H1 (cell line): ENCODE measurements around the gene SEMA3A. TPM values are rescaled to one million over a fixed set of nuclear protein-coding genes. Genes with fewer than 3 reads are reported as not detected.

ENCODE experiments used
- CTCF ChIA-PET: fragments of 300-600 bp; sonication (Branson Sonifier 250); formaldehyde crosslinking; loops from one replicate; lab custom pipeline; 2021; ENCODE audit not compliant: partially characterized antibody; lab: Charles Lee
- POLR2A ChIA-PET: fragments of 300-600 bp; sonication (Branson Sonifier 250); formaldehyde crosslinking; loops from one replicate; lab custom pipeline; 2021; ENCODE audit warnings: inconsistent platforms; ENCODE audit not compliant: partially characterized antibody; lab: Charles Lee
- DNase-seq, 2 experiments: peaks; one replicate each; pipeline versions ENCODE4 v3.0.0 to v3.0.0-alpha.2; 2010 to 2022; ENCODE audit warnings: low spot score in 2 of 2, low read depth in 1 of 2, mixed read lengths in 1 of 2
- FAIRE-seq: peaks from 2 replicates; lab custom pipeline; 2011; peaks lifted over from hg19 to GRCh38; lab: Jason Lieb, UNC
- H2AFZ ChIP-seq: 2 replicates; pipeline ENCODE4 v1.8.1; 2012; ENCODE audit warnings: low read length, inconsistent platforms
- H2AK5ac ChIP-seq: 2 replicates; pipeline ENCODE4 v1.6.1; 2013; ENCODE audit warnings: low read depth, low read length
- H2BK120ac ChIP-seq: replicated peaks from 2 replicates; pipeline ENCODE3; 2013; ENCODE audit warnings: low read depth, low read length, inconsistent platforms
- H2BK12ac ChIP-seq: 2 replicates; pipeline ENCODE4 v1.6.1; 2013; ENCODE audit warnings: low read depth, low read length
- H2BK15ac ChIP-seq: 2 replicates; pipeline ENCODE4 v1.6.1; 2013; ENCODE audit warnings: low read length
- H2BK20ac ChIP-seq: 2 replicates; pipeline ENCODE4 v1.6.1; 2013; ENCODE audit warnings: low read length
- H2BK5ac ChIP-seq: 2 replicates; pipeline ENCODE4 v1.6.1; 2013; ENCODE audit warnings: low read depth, low read length
- H3K14ac ChIP-seq: 2 replicates; pipeline ENCODE4 v1.6.1; 2013; ENCODE audit warnings: inconsistent platforms; ENCODE audit not compliant: insufficient read length
- H3K18ac ChIP-seq: 2 replicates; pipeline ENCODE4 v1.6.1; 2013; ENCODE audit warnings: low read length; ENCODE audit errors: extremely low read depth
- H3K23ac ChIP-seq: 2 replicates; pipeline ENCODE4 v1.6.1; 2013; ENCODE audit warnings: inconsistent platforms; ENCODE audit not compliant: insufficient read length
- H3K23me2 ChIP-seq: 2 replicates; pipeline ENCODE4 v1.6.1; 2013; ENCODE audit warnings: low read depth, low read length
- H3K27ac ChIP-seq: 2 replicates; pipeline ENCODE4 v1.6.1; 2011; ENCODE audit warnings: low read depth, low read length, inconsistent platforms
- H3K27me3 ChIP-seq, 4 experiments: replicated peaks in 1 of 4; 1 replicate in 1 of 4; 2 replicates in 3 of 4; pipeline versions ENCODE4 v1.6.1 to v1.8.1; 2011 to 2013; ENCODE audit warnings: low read length in 3 of 4, mild to moderate bottlenecking in 3 of 4, inconsistent platforms in 2 of 4, mixed read lengths in 2 of 4, moderate library complexity in 1 of 4; ENCODE audit not compliant: control insufficient read depth in 3 of 4, insufficient read depth in 3 of 4; ENCODE audit errors: extremely low read depth in 1 of 4
- H3K36me3 ChIP-seq, 4 experiments: 2 replicates each; pipeline versions ENCODE4 v1.6.1 to v1.8.1; 2011 to 2013; ENCODE audit warnings: mild to moderate bottlenecking in 4 of 4, low read length in 3 of 4, moderate library complexity in 2 of 4, control low read depth in 1 of 4, inconsistent platforms in 1 of 4; ENCODE audit not compliant: insufficient read depth in 4 of 4, control insufficient read depth in 2 of 4
- H3K4ac ChIP-seq: replicated peaks from 2 replicates; pipeline ENCODE3; 2013; ENCODE audit warnings: low read length, low read depth, mixed read lengths, inconsistent platforms; ENCODE audit not compliant: insufficient read length
- H3K4me1 ChIP-seq, 4 experiments: replicated peaks in 1 of 4; 1 replicate in 1 of 4; 2 replicates in 3 of 4; pipeline versions ENCODE4 v1.6.1 to v1.8.1; 2011 to 2013; ENCODE audit warnings: low read length in 3 of 4, inconsistent platforms in 2 of 4, mixed read lengths in 1 of 4; ENCODE audit not compliant: insufficient read depth in 4 of 4, control insufficient read depth in 3 of 4
- H3K4me2 ChIP-seq, 2 experiments: 2 replicates each; pipeline versions ENCODE4 v1.6.1 to v1.8.1; 2011 to 2013; ENCODE audit warnings: low read depth in 2 of 2, low read length in 2 of 2, control low read depth in 1 of 2, inconsistent platforms in 1 of 2, mild to moderate bottlenecking in 1 of 2; ENCODE audit not compliant: insufficient read depth in 1 of 2
- H3K4me3 ChIP-seq, 4 experiments: fragments of 200-600, 300-600 bp in 1 of 4; sonication (generic), shearing (Covaris generic), sonication (Bioruptor Twin) in 1 of 4; 2 replicates each; pipeline versions ENCODE4 v1.5.1 to v1.8.1; 2011 to 2016; ENCODE audit warnings: low read length in 4 of 4, low read depth in 3 of 4, control low read depth in 2 of 4, inconsistent platforms in 2 of 4, mild to moderate bottlenecking in 2 of 4, mixed read lengths in 1 of 4, moderate library complexity in 1 of 4; ENCODE audit not compliant: insufficient read depth in 2 of 4; ENCODE audit errors: extremely low read depth in 1 of 4
- H3K56ac ChIP-seq: replicated peaks from 2 replicates; pipeline ENCODE3; 2013; ENCODE audit warnings: low read depth, mild to moderate bottlenecking, mixed read lengths, low read length, inconsistent platforms; ENCODE audit not compliant: insufficient read length
- H3K79me1 ChIP-seq: 2 replicates; pipeline ENCODE4 v1.6.1; 2013; ENCODE audit warnings: low read depth, low read length, control low read depth
- H3K79me2 ChIP-seq, 2 experiments: 2 replicates each; pipeline versions ENCODE4 v1.6.1 to v1.8.1; 2012 to 2013; ENCODE audit warnings: low read length in 2 of 2, mild to moderate bottlenecking in 2 of 2, inconsistent platforms in 1 of 2; ENCODE audit not compliant: insufficient read depth in 2 of 2, control insufficient read depth in 1 of 2
- H3K9ac ChIP-seq, 4 experiments: replicated peaks in 1 of 4; 1 replicate in 1 of 4; 2 replicates in 3 of 4; pipeline versions ENCODE4 v1.6.1 to v1.8.1; 2011 to 2013; ENCODE audit warnings: low read depth in 3 of 4, low read length in 3 of 4, control low read depth in 2 of 4, mild to moderate bottlenecking in 2 of 4, moderate library complexity in 2 of 4, inconsistent platforms in 1 of 4; ENCODE audit errors: extremely low read depth in 1 of 4
- H3K9me3 ChIP-seq, 2 experiments: 2 replicates each; pipeline versions ENCODE4 v1.6.1 to v1.8.1; 2012 to 2013; ENCODE audit warnings: mild to moderate bottlenecking in 2 of 2, moderate library complexity in 2 of 2, control low read depth in 1 of 2, inconsistent platforms in 1 of 2, low read depth in 1 of 2, low read length in 1 of 2, mixed read lengths in 1 of 2; ENCODE audit not compliant: insufficient read depth in 2 of 2
- H4K20me1 ChIP-seq, 2 experiments: replicated peaks in 1 of 2; 2 replicates each; pipeline versions ENCODE3 to v1.8.1; 2011 to 2013; ENCODE audit warnings: inconsistent platforms in 2 of 2, low read length in 2 of 2, mild to moderate bottlenecking in 1 of 2; ENCODE audit not compliant: insufficient read depth in 2 of 2, control insufficient read depth in 1 of 2
- H4K5ac ChIP-seq: 2 replicates; pipeline ENCODE4 v1.6.1; 2013; ENCODE audit warnings: low read length, low read depth, mixed read lengths, inconsistent platforms; ENCODE audit not compliant: insufficient read length
- H4K8ac ChIP-seq: 2 replicates; pipeline ENCODE4 v1.8.0; 2013; ENCODE audit warnings: mild to moderate bottlenecking, moderate library complexity, low read length, inconsistent platforms; ENCODE audit not compliant: insufficient read depth; ENCODE audit errors: extremely low read depth
- H4K91ac ChIP-seq: replicated peaks from 2 replicates; pipeline ENCODE3; 2013; ENCODE audit warnings: low read length, mixed read lengths, inconsistent platforms; ENCODE audit not compliant: insufficient read length
- ASH2L ChIP-seq: fragments of 200-600, 300-600 bp; sonication (generic); IDR thresholded peaks from one replicate; pipeline ENCODE4 v1.7.1; 2017; ENCODE audit warnings: low read length
- ATF2 ChIP-seq: IDR thresholded peaks from 2 replicates; pipeline ENCODE4 v1.6.1; 2012; ENCODE audit warnings: low read length, inconsistent platforms
- BACH1 ChIP-seq: IDR thresholded peaks from 2 replicates; pipeline ENCODE4 v1.6.1; 2012; ENCODE audit warnings: low read length, improper control_type of control experiment
- BCL11A ChIP-seq, 2 experiments: IDR thresholded peaks; one replicate each; pipeline ENCODE4 v1.6.1; 2011; ENCODE audit warnings: low read depth in 2 of 2, low read length in 2 of 2, mild to moderate bottlenecking in 2 of 2
- CHD1 ChIP-seq: IDR thresholded peaks from 2 replicates; pipeline ENCODE4 v1.6.1; 2012; ENCODE audit warnings: low read depth, low read length, improper control_type of control experiment
- E2F6 ChIP-seq: IDR thresholded peaks from 2 replicates; pipeline ENCODE4 v1.6.1; 2012; ENCODE audit warnings: inconsistent platforms
- EGR1 ChIP-seq: IDR thresholded peaks from 2 replicates; pipeline ENCODE4 v1.6.1; 2011; ENCODE audit warnings: low read depth, low read length, borderline replicate concordance
- JUND ChIP-seq: IDR thresholded peaks from 2 replicates; pipeline ENCODE4 v1.6.1; 2011; ENCODE audit warnings: mild to moderate bottlenecking, improper control_type of control experiment, low read length
- SIRT6 ChIP-seq: IDR thresholded peaks from one replicate; pipeline ENCODE4 v1.7.1; 2012; ENCODE audit warnings: low read length, inconsistent platforms
- YY1 ChIP-seq: IDR thresholded peaks from 2 replicates; pipeline ENCODE4 v1.6.1; 2011; ENCODE audit warnings: low read depth, mild to moderate bottlenecking, low read length
- WGBS, 2 experiments: shearing (Covaris generic) in 1 of 2; methylation state at CpG; one replicate each; pipeline versions ENCODE4 v1.1.6 to v1.1.7; 2013 to 2015; ENCODE audit warnings: low lambda C conversion rate in 2 of 2, mixed read lengths in 2 of 2, inconsistent platforms in 1 of 2, low coverage in 1 of 2, missing lambda C conversion rate in 1 of 2; ENCODE audit not compliant: insufficient replicate concordance in 2 of 2, insufficient coverage in 1 of 2, insufficient read length in 1 of 2; ENCODE audit errors: extremely low coverage in 1 of 2, missing lambda C conversion rate in 1 of 2; 5-methylcytosine and 5-hydroxymethylcytosine counted together
- polyA plus RNA-seq, 7 experiments: library from polyadenylated mRNA; depleted of rRNA in 3 of 7; stranded (reverse) in 5 of 7; unstranded in 2 of 7; fragments of >200 nt in 5 of 7; fragments of 200-250 nt in 2 of 7; gene quantifications; 1 replicate in 5 of 7; 2 replicates in 1 of 7; 4 replicates in 1 of 7; pipeline versions ENCODE4 v1.2.1 to v1.2.3, GENCODE V29; 2011 to 2013; ENCODE audit warnings: missing spikeins in 2 of 7, mixed read lengths in 2 of 7
- total RNA-seq: library from RNA; stranded (reverse); fragmentation: NEBNext Ultra II Directional; extraction: Animal tissue kit (Norgen Biotek cat#: 25700); gene quantifications from 2 replicates; pipeline ENCODE4 v1.2.1, GENCODE V29; 2021

The SEMA3A gene
- total and polyA plus RNA-seq, 2 of the 8 experiments (the other 6 are each of a cell fraction or from before 2014, with no cell fraction given), result 8.1 to 45.9 TPM

- no peak overlapping the region for H3K23ac ChIP-seq
- H2BK15ac ChIP-seq, result no peak overlapping the region
- DNase-seq, result no peak
- ChIA-PET CTCF (interaction anchor here (1.0 kb wide), 1 partner anchor 234 kb away, joined by 3 read pairs; no protein-coding TSS in a partner anchor), POLR2A (no interaction called here)
- H3K36me3 ChIP-seq, result no peaks in the 10 kb centered on the region; a peak in 1 of 8 replicates
- no peak overlapping the region for H3K4me3 ChIP-seq
- H3K4me1 ChIP-seq, result no peaks in the 10 kb centered on the region
- H3K18ac ChIP-seq, result no peak overlapping the region
- no peak overlapping the region for H4K91ac ChIP-seq
- H3K9me3 ChIP-seq, result no peaks in the 10 kb centered on the region
- peaks cover 0 to 47% of the 10 kb centered on the region in 2 experiments; a peak in 3 of 4 replicates for H3K79me2 ChIP-seq
- H2BK20ac ChIP-seq, result no peak overlapping the region
- no peaks in the 10 kb centered on the region for H4K20me1 ChIP-seq
- no peak overlapping the region for H3K27ac ChIP-seq
- H3K14ac ChIP-seq, result no peak overlapping the region
- no peak overlapping the region for H2AK5ac ChIP-seq
- H3K23me2 ChIP-seq, result no peaks in the 10 kb centered on the region
- H3K9ac ChIP-seq, result no peak overlapping the region
- no peak overlapping the region for H2AFZ ChIP-seq
- no peak overlapping the region for H4K8ac ChIP-seq
- no peaks in the 10 kb centered on the region for H3K79me1 ChIP-seq
- no peak overlapping the region for H2BK120ac ChIP-seq
- FAIRE-seq, result no peak
- H3K27me3 ChIP-seq, result no peaks in the 10 kb centered on the region
- TF ChIP-seq SIRT6, result no peak
- TF ChIP-seq BCL11A (IDR thresholded peaks at IDR 0.05; ENCODE audit: low read depth in 2 of 2, low read length in 2 of 2), result no peak
- no peak for TF ChIP-seq ASH2L
- no peak for TF ChIP-seq E2F6
- TF ChIP-seq EGR1, result no peak
- TF ChIP-seq YY1, result no peak
- no peak for TF ChIP-seq JUND
- TF ChIP-seq ATF2, result no peak
- TF ChIP-seq BACH1, result no peak
- TF ChIP-seq CHD1, result no peak
- H3K56ac ChIP-seq, result no peak overlapping the region
- H2BK5ac ChIP-seq, result no peak overlapping the region
- H2BK12ac ChIP-seq, result no peak overlapping the region
- no peak overlapping the region for H3K4ac ChIP-seq
- H4K5ac ChIP-seq, result no peak overlapping the region
- WGBS, 2 experiments, result 97% methylated on average over 1 of the region's 1 CpG; no CpG with 5 or more reads in 1 of the 2 experiments
- H3K4me2 ChIP-seq, result no peak overlapping the region
These were observed 12.3 kb downstream of the SEMA3A start for GRCh38 chr7:84182301-84182700.
